ENCODE data around the gene NKX6-1.

DNA sequence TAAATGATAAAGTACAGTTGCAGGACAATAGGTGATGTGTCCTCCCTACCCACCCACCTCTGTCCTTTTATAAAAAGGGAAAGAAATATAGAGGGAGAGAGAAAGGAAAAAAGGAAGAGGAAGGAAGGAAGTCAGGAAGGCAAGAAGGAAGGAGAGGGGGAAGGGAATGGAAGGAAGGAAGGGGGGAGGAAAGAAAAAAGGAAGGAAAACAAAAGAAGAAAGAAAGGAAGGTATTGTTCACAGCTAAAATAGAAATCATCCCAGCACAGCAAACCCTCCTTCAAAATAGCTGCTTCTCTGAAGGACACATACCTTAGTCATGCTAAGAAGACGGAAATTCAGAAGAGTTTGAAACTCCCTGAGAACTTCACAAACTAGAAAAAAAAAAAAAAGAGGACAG lies 8.4 kb downstream of the NKX6-1 start:
- TF ChIP-seq, protein P1, sequence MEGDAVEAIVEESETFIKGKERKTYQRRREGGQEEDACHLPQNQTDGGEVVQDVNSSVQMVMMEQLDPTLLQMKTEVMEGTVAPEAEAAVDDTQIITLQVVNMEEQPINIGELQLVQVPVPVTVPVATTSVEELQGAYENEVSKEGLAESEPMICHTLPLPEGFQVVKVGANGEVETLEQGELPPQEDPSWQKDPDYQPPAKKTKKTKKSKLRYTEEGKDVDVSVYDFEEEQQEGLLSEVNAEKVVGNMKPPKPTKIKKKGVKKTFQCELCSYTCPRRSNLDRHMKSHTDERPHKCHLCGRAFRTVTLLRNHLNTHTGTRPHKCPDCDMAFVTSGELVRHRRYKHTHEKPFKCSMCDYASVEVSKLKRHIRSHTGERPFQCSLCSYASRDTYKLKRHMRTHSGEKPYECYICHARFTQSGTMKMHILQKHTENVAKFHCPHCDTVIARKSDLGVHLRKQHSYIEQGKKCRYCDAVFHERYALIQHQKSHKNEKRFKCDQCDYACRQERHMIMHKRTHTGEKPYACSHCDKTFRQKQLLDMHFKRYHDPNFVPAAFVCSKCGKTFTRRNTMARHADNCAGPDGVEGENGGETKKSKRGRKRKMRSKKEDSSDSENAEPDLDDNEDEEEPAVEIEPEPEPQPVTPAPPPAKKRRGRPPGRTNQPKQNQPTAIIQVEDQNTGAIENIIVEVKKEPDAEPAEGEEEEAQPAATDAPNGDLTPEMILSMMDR (IDR thresholded peaks at IDR 0.05 in 2 of 3, conservative IDR thresholded peaks at IDR 0.05 in 1 of 3; ENCODE audit: insufficient read depth in 2 of 3, low read depth in 1 of 3, low read length in 3 of 3) = no peak
- no peak for TF ChIP-seq ZFX (CRISPR knock-in tag; IDR thresholded peaks at IDR 0.05)
- TF ChIP-seq ZNF239 (CRISPR knock-in tag; IDR thresholded peaks at IDR 0.05) = no peak
- TF ChIP-seq MYC (IDR thresholded peaks at IDR 0.05; ENCODE audit: low read depth, low read length) = no peak
- TF ChIP-seq MYC (CRISPR knock-in tag; IDR thresholded peaks at IDR 0.05; ENCODE audit: borderline replicate concordance, low read depth) = no peak
- TF ChIP-seq, protein P2, sequence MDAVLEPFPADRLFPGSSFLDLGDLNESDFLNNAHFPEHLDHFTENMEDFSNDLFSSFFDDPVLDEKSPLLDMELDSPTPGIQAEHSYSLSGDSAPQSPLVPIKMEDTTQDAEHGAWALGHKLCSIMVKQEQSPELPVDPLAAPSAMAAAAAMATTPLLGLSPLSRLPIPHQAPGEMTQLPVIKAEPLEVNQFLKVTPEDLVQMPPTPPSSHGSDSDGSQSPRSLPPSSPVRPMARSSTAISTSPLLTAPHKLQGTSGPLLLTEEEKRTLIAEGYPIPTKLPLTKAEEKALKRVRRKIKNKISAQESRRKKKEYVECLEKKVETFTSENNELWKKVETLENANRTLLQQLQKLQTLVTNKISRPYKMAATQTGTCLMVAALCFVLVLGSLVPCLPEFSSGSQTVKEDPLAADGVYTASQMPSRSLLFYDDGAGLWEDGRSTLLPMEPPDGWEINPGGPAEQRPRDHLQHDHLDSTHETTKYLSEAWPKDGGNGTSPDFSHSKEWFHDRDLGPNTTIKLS (IDR thresholded peaks at IDR 0.05; ENCODE audit: borderline replicate concordance, low read depth) = no peak
- no peak for TF ChIP-seq TCF7L2 (IDR thresholded peaks at IDR 0.05; ENCODE audit: low read depth, low read length)
- TF ChIP-seq POLR2A (conservative IDR thresholded peaks at IDR 0.05) = no peak
- no peak for TF ChIP-seq C11orf30 (IDR thresholded peaks at IDR 0.05; ENCODE audit: low read depth)
- TF ChIP-seq HDGF (IDR thresholded peaks at IDR 0.05) = no peak
- TF ChIP-seq SETDB1 (IDR thresholded peaks at IDR 0.05; ENCODE audit: low read length) = no peak
- TF ChIP-seq, protein P3, sequence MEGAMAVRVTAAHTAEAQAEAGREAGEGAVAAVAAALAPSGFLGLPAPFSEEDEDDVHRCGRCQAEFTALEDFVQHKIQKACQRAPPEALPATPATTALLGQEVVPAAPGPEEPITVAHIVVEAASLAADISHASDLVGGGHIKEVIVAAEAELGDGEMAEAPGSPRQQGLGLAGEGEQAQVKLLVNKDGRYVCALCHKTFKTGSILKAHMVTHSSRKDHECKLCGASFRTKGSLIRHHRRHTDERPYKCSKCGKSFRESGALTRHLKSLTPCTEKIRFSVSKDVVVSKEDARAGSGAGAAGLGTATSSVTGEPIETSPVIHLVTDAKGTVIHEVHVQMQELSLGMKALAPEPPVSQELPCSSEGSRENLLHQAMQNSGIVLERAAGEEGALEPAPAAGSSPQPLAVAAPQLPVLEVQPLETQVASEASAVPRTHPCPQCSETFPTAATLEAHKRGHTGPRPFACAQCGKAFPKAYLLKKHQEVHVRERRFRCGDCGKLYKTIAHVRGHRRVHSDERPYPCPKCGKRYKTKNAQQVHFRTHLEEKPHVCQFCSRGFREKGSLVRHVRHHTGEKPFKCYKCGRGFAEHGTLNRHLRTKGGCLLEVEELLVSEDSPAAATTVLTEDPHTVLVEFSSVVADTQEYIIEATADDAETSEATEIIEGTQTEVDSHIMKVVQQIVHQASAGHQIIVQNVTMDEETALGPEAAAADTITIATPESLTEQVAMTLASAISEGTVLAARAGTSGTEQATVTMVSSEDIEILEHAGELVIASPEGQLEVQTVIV (CRISPR knock-in tag; IDR thresholded peaks at IDR 0.05; ENCODE audit: borderline replicate concordance) = no peak
- TF ChIP-seq U2AF2 (optimal IDR thresholded peaks at IDR 0.05; ENCODE audit: low read depth, low read length) = no peak
